Measurements from ENCODE around the gene FNDC10.

- TF ChIP-seq POLR2A (IDR thresholded peaks at IDR 0.05; ENCODE audit: low read depth, low read length), result no peak
- TF ChIP-seq TAF1 (IDR thresholded peaks at IDR 0.05; ENCODE audit: borderline replicate concordance, low read depth, low read length), result no peak
- TF ChIP-seq POLR2AphosphoS5 (IDR thresholded peaks at IDR 0.05; ENCODE audit: low read depth, low read length), result no peak
Measured at GRCh38 chr1:1578371-1578940, 21.5 kb downstream of the FNDC10 start.
